Epithelial cell of alveolus of lung (primary cell): ENCODE results near the gene TWF2. TPM values are rescaled to one million over a fixed set of nuclear protein-coding genes. Genes with fewer than 3 reads are reported as not detected.

ENCODE experiments used
- total RNA-seq: library from RNA; depleted of rRNA; stranded (reverse); fragments of >200 nt; gene quantifications from 2 replicates; pipeline ENCODE4 v1.2.1, GENCODE V29; 2015

The TWF2 gene
- 107 and 182 TPM in 2 replicates for total RNA-seq

DNA sequence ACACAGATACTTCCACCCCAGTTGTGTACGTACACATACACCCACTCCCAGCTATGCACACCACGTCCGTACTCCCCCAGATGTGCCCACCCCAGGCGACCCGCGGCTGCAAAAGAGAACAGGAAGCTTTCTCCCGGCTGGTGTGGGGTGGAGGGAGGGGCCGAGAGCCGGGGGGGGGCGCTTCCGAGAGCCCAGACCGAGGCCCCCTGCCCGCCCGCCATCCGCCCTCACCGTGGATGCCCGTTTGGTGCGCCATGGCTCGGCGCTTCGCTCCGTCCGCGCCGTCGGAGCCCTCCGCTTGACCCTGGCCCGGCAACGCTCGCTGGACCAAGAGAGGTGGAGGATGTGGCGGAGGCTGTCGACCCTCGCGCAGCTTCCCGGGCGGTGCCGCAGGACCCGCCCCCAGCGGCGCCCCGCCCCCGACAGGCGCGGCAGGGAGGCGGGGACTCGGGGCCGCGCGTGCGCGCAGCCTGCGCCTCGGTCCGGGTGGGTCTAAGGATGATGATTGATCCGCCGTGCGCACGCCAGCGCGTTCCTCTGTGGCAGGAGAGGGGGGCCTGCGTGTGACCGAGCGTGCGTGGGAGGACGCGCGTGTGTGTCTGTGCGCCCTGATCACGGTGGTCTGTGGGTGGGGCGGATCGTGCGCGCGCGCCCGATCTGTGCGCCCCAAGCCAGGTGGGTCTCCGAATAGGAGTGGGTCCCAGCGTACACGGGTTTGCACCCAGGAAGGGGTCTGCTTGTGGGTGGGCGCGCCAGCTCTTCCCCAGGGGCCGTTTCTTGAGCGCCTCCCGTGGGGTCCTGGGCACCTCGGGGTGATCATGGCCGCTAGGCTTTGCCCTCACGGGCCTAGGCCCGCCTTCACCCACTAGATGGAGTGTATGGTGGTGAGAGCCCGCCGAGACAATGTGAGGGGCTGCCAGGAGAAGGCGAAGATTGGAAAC is at the start of gene TWF2:
Gene TWF2 (minus strand): TSS at position 398 of the 941 bp plus-strand sequence. CDS start 142 bp downstream, at position 256.

DNA sequence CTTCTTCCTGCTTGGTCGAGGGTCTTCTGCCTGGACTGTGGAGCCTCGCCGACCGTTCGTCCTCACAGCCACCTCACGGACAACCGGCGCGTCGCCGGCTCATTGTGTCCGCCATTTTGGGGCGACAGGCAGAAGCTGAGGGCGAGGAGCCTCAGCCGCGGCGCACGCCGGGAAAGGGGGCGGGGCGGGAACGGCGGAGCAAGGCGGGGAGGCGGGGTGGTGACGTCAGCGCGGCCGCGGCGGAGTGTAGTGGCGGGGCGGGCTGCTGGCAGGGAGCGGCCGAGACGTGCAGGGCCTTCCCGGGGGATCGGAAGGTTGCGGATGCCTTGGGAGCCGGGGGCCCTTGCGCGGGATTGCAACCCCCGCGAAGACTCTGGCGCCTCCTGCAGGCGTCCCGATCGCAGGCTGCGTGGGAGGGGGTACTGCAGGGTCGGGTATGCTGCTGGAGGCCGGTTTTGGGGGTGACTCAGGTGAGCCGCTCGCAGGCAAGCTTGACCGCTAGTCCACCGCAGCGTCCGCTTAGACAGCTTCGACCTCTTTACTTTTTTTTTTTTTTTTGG is 39.6 kb upstream of the TWF2 start, which contains the start of gene WDR82:
Gene WDR82 (minus strand): TSS at position 140 of the 560 bp plus-strand sequence. CDS start 288 bp downstream, outside the sequence.

DNA sequence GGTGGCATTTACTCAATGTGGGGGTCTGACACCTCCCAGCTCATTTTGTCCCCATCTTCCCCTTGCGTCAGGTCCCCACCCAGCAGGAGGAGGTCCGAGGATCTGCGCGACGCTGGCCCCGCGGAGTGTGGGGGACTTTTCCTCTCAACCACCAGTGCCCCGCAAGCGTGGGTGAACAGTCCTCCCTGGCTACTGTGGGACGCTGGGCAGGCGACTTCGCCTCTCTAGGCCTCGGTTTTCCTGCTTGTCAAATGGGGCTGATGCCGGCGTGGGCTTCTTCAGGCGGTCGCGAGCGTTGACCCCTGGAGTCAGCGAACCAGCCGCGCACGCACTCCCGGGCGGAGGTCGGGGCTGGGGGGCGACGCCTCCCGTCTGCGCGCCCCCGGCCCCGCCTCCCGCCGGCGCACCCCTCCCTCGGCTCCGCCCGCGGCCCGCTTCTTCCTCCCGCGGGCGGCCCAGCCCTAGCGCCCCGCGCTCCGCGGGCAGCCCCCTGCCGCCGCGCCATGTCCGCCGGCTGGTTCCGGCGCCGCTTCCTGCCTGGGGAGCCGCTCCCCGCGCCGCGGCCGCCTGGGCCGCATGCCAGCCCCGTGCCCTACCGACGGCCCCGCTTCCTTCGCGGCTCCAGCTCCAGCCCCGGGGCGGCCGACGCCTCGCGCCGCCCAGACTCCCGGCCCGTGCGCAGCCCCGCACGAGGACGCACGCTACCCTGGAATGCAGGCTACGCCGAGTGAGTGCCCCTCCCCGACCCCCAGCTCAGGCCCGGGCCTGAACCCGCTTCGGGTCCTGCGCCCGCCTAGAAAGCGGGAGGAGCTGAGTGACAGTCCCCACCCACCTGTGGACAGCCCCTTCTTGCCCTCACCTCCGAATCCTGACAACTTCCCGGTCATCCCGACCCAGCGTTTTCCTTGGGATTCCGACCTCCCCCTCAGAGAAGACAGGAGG is 6.6 kb upstream of the TWF2 start, which contains the start of gene PPM1M:
Gene PPM1M (plus strand): TSS at position 438 of the 942 bp plus-strand sequence. CDS start 66 bp downstream, at position 504.

DNA sequence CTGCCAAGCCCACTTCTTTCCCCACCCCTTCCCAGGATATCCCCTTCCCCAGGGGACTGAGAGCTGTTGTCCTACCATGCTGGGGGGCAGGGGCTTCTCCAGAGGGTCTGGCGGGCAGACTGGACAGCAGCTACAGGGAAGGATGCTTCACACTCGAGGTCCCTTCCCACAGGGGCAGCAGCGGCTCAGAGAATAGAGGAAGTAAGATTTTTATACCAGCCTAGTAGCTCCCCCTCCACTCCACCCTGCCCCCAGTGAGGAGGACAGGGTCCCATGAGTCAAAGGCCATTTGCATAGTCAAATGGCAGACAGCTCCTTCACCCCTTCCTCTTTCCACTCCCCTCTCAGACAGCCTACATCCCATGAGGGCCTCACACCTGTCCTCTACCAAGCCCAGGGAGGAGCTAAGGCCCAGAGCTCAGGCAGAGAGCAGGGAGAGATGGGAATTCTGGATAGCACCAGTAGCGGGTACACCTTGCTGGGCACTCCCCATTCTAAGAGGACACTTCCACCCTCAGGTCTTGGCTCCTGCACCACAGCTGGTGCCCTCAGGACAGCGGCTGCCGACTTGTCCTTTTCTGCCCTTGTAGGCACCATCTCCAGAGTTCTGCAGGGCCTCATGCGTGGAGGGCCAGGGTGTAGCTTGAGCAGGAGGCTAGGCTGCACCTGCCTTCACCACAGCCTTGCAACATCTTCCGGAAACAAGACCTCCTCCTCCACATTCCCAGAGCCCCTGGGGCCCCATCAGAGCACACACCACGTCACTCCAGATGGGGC is 13.3 kb downstream of the TWF2 start, which contains the start of gene TLR9:
Gene TLR9 (minus strand): TSS at position 194 of the 777 bp plus-strand sequence. CDS start 116 bp downstream, at position 78.

DNA sequence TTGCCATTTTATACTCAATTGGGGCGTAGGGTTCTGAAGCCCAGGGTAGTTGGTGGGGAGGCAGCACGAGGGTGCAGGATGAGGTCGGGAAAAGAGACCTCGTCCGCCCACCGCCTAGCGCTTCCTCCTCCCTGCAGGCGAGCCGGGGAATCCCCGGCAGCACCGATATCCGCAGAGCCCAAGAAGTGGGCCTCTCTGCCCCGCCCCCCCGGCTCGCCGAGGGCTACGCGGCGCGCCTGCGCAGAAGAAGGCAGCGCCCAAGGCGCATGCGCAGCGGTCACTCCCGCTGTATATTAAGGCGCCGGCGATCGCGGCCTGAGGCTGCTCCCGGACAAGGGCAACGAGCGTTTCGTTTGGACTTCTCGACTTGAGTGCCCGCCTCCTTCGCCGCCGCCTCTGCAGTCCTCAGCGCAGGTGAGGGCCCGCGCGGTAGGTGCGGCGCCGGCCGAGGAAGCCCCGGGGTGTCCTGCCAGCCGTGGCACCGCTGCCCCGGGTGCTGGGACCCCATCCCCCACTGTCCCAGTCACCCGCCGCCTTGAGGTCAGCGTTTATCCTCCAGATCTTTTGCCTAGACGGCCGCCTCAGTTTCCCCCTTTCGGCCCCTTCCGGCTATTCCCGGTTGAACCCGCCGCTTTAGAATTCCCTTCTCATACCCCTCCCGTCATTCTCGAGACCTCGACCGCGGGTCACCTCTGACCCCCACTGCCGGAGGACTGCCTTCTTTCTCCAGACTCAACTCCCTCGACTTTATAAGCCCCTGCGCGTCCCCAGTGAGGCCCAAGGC is 40.9 kb downstream of the TWF2 start, which contains the start of gene ALAS1:
Gene ALAS1 (plus strand): TSS at position 319 of the 784 bp plus-strand sequence. CDS start 1,082 bp downstream, outside the sequence.

Other genes starting within 250 kb of the TWF2 start
- 2,354 and 3,771 TPM in 2 replicates for gene RPL29, start 243.3 kb downstream of the TWF2 start, total RNA-seq
- 9.6 and 14.2 TPM in 2 replicates for gene DUSP7, start 182.6 kb downstream of the TWF2 start, total RNA-seq
- 4.1 and 8.7 TPM in 2 replicates for gene POC1A, start 84.7 kb downstream of the TWF2 start, total RNA-seq
- 45.6 and 45.7 TPM in 2 replicates for gene ALAS1, start 41.0 kb downstream of the TWF2 start, total RNA-seq
- gene TLR9, start 13.5 kb downstream of the TWF2 start, total RNA-seq = not detected in 2 replicates
- 20.0 and 22.4 TPM in 2 replicates for gene PPM1M, start 6.6 kb upstream of the TWF2 start, total RNA-seq
- 55.1 and 73.8 TPM in 2 replicates for gene WDR82, start 39.5 kb upstream of the TWF2 start, total RNA-seq
- gene GLYCTK, start 48.7 kb upstream of the TWF2 start, total RNA-seq = 8.4 and 10.2 TPM in 2 replicates
- 0.39 and 0.96 TPM in 2 replicates for gene DNAH1, start 77.2 kb upstream of the TWF2 start, total RNA-seq
- gene BAP1, start 170.8 kb upstream of the TWF2 start, total RNA-seq = 55.2 and 63.6 TPM in 2 replicates
- 3.1 and 5.2 TPM in 2 replicates for gene PHF7, start 171.5 kb upstream of the TWF2 start, total RNA-seq
- gene SEMA3G, start 205.9 kb upstream of the TWF2 start, total RNA-seq = 0.13 and 0.40 TPM in 2 replicates
- 0.26 and 4.8 TPM in 2 replicates for gene TNNC1, start 214.9 kb upstream of the TWF2 start, total RNA-seq
- gene NISCH, start 216.4 kb upstream of the TWF2 start, total RNA-seq = 24.0 and 65.3 TPM in 2 replicates